GM12878 (cell line): ENCODE data around the gene PYGO1. TPM values are rescaled to one million over a fixed set of nuclear protein-coding genes. Genes with fewer than 3 reads are reported as not detected.

Source experiments
- ATAC-seq: fragments of 200-7000 bp; cut with Tn5 transposase; 3 replicates; pipeline ENCODE4 v1.9.1; 2020; ENCODE audit warnings: mild to moderate bottlenecking, moderate library complexity
- BruUV-seq: library from RNA; stranded (reverse); fragments of 400-500 nt; replicated peaks from 2 replicates; lab custom pipeline; 2021; lab: Mats Ljungman, UMichigan
- CTCF ChIA-PET: fragments of 300-600 bp; sonication (Branson Sonifier 250); formaldehyde crosslinking; extraction: SDS; loops from one replicate; lab custom pipeline; 2021; ENCODE audit warnings: inconsistent platforms; lab: Yijun Ruan, JAX
- POLR2A ChIA-PET: fragments of 350-600 bp; formaldehyde crosslinking; extraction: SDS; loops from one replicate; lab custom pipeline; 2021; ENCODE audit warnings: inconsistent platforms; lab: Charles Lee
- RAD21 ChIA-PET: fragments of 300-600 bp; sonication (Branson Sonifier 250); formaldehyde crosslinking; loops from one replicate; lab custom pipeline; 2023; ENCODE audit warnings: antibody characterized with exemption; ENCODE audit not compliant: unreplicated experiment; lab: Charles Lee
- SMC1A ChIA-PET: fragments of 300-600 bp; sonication (Branson Sonifier 250); formaldehyde crosslinking; loops from one replicate; lab custom pipeline; 2023; ENCODE audit not compliant: unreplicated experiment, uncharacterized antibody; lab: Charles Lee
- DNase-seq: peaks from one replicate; pipeline ENCODE4 v3.0.0-alpha.2; 2011; ENCODE audit warnings: low read depth, low spot score
- FAIRE-seq: peaks from 3 replicates; lab custom pipeline; 2011; peaks lifted over from hg19 to GRCh38; lab: Jason Lieb, UNC
- H2AFZ ChIP-seq: 2 replicates; pipeline ENCODE4 v1.6.0; 2011; ENCODE audit warnings: low read depth, low read length, control low read depth; ENCODE audit not compliant: control insufficient read depth
- H3K27ac ChIP-seq: 2 replicates; pipeline ENCODE4 v1.5.1; 2011; ENCODE audit warnings: control low read depth; ENCODE audit not compliant: control insufficient read depth, insufficient read depth
- H3K27me3 ChIP-seq, 2 experiments: replicated peaks in 1 of 2; 2 replicates each; pipeline versions ENCODE4 v1.6.0 to v1.6.1; 2011; ENCODE audit warnings: low read length in 1 of 2; ENCODE audit not compliant: control insufficient read depth in 2 of 2, insufficient read depth in 2 of 2
- H3K36me3 ChIP-seq, 2 experiments: 2 replicates each; pipeline ENCODE4 v1.5.1; 2011; ENCODE audit warnings: low read length in 1 of 2; ENCODE audit not compliant: control insufficient read depth in 2 of 2, insufficient read depth in 2 of 2
- H3K4me1 ChIP-seq: 2 replicates; pipeline ENCODE4 v1.6.1; 2011; ENCODE audit warnings: mild to moderate bottlenecking, low read length, moderate library complexity, mixed read lengths; ENCODE audit not compliant: control insufficient read depth, insufficient read depth
- H3K4me2 ChIP-seq: 2 replicates; pipeline ENCODE4 v1.6.0; 2011; ENCODE audit warnings: control low read depth; ENCODE audit not compliant: control insufficient read depth, insufficient read depth
- H3K4me3 ChIP-seq: fragments of 200-600 bp; sonication (generic); 2 replicates; pipeline ENCODE4 v1.5.1; 2016
- H3K79me2 ChIP-seq: 2 replicates; pipeline ENCODE4 v1.6.0; 2011; ENCODE audit warnings: low read length; ENCODE audit not compliant: control insufficient read depth, insufficient read depth
- H3K9ac ChIP-seq: 2 replicates; pipeline ENCODE4 v1.8.0; 2011; ENCODE audit warnings: low read length, control low read depth, mixed read lengths; ENCODE audit not compliant: control insufficient read depth, insufficient read depth
- H3K9me3 ChIP-seq: replicated peaks from 3 replicates; pipeline ENCODE4 v1.5.1; 2011; ENCODE audit warnings: mild to moderate bottlenecking, low read length; ENCODE audit not compliant: control insufficient read depth, insufficient read depth
- H4K20me1 ChIP-seq: 2 replicates; pipeline ENCODE4 v1.6.0; 2011; ENCODE audit not compliant: control insufficient read depth, insufficient read depth
- CEBPB ChIP-seq, 2 experiments: fragments of 150-350 bp in 1 of 2; IDR thresholded peaks; 2 replicates each; pipeline ENCODE4 v1.6.1; 2012 to 2014; ENCODE audit warnings: low read depth in 2 of 2, low read length in 2 of 2, borderline replicate concordance in 1 of 2, inconsistent platforms in 1 of 2
- DPF2 ChIP-seq: fragments of 450-650 bp; IDR thresholded peaks from 2 replicates; pipeline ENCODE4 v1.6.1; 2017; ENCODE audit warnings: mild to moderate bottlenecking
- ELK1 ChIP-seq: IDR thresholded peaks from 2 replicates; pipeline ENCODE4 v1.6.1; 2012; ENCODE audit warnings: low read depth, low read length, improper control_type of control experiment
- HCFC1 ChIP-seq: fragments of 150-350 bp; IDR thresholded peaks from 2 replicates; pipeline ENCODE4 v1.6.1; 2014; ENCODE audit warnings: low read length
- IRF3 ChIP-seq: fragments of 450-650 bp; IDR thresholded peaks from 2 replicates; pipeline ENCODE4 v1.6.1; 2014; ENCODE audit warnings: mild to moderate bottlenecking
- IRF4 ChIP-seq: IDR thresholded peaks from 2 replicates; pipeline ENCODE4 v1.6.1; 2011; ENCODE audit warnings: low read depth, low read length
- MAX ChIP-seq: IDR thresholded peaks from 2 replicates; pipeline ENCODE4 v1.6.1; 2012; ENCODE audit warnings: low read depth, low read length, improper control_type of control experiment
- MYC ChIP-seq: IDR thresholded peaks from 2 replicates; pipeline ENCODE4 v1.6.1; 2011; ENCODE audit warnings: mild to moderate bottlenecking, low read length, moderate library complexity, inconsistent platforms; ENCODE audit not compliant: insufficient read depth, insufficient replicate concordance, insufficient read length, severe bottlenecking
- PKNOX1 ChIP-seq: fragments of 450-650 bp; IDR thresholded peaks from 2 replicates; pipeline ENCODE4 v1.6.1; 2016; ENCODE audit warnings: mild to moderate bottlenecking
- SP1 ChIP-seq: IDR thresholded peaks from one replicate; pipeline ENCODE4 v1.6.1; 2011; ENCODE audit warnings: low read depth, low read length
- ZNF217 ChIP-seq: fragments of 450-650 bp; IDR thresholded peaks from 2 replicates; pipeline ENCODE4 v1.6.1; 2017; ENCODE audit warnings: antibody characterized with exemption, mild to moderate bottlenecking
- WGBS: methylation state at CpG from one replicate; pipeline ENCODE4 v1.1.6; 2016; ENCODE audit warnings: low lambda C conversion rate; ENCODE audit not compliant: insufficient replicate concordance, insufficient coverage; ENCODE audit errors: missing lambda C conversion rate; 5-methylcytosine and 5-hydroxymethylcytosine counted together
- in situ Hi-C: fragments of 300-500 bp; cut with MboI; formaldehyde crosslinking; loops from 9 replicates; pipeline ENCODE4 v1.14.3; 2018; ENCODE audit warnings: mixed read lengths
- intact Hi-C: fragments of 100-400 bp; cut with micrococcal nuclease; formaldehyde crosslinking; loops from one replicate; pipeline ENCODE4 v1.14.2; 2022; ENCODE audit not compliant: unreplicated experiment
- polyA plus RNA-seq, 11 experiments: library from polyadenylated mRNA; depleted of rRNA in 4 of 11; unstranded in 6 of 11; stranded (reverse) in 5 of 11; fragments of >200 nt; fragmentation: Nextera tagmentation in 4 of 11; fragmentation: Illumina TruSeq in 1 of 11; extraction: Ambion mirVana in 4 of 11; extraction: Trizol in 1 of 11; gene quantifications; 1 replicate in 1 of 11; 2 replicates in 10 of 11; pipeline versions ENCODE4 v1.2.1 to v1.2.3, GENCODE V29; 2011 to 2016; ENCODE audit warnings: inconsistent platforms in 2 of 11, missing spikeins in 2 of 11, low read depth in 1 of 11
- total RNA-seq, 4 experiments: library from RNA; depleted of rRNA in 3 of 4; stranded (reverse); fragments of >200 nt in 3 of 4; fragmentation: Illumina TruSeq in 1 of 4; extraction: Trizol in 1 of 4; gene quantifications; 2 replicates each; pipeline versions ENCODE4 v1.2.1 to v1.2.3, GENCODE V29; 2013 to 2021

Gene PYGO1
- total and polyA plus RNA-seq, 10 of the 15 experiments (the other 5 are each of a cell fraction or from before 2014, with no cell fraction given): 0.01 TPM; not detected in 9

- Histone ChIP-seq H3K4me2 (no peak overlapping the region), H3K79me2 (no peaks in the 10 kb centered on the region), H3K36me3 (no peaks in the 10 kb centered on the region), H4K20me1 (no peaks in the 10 kb centered on the region), H3K27me3 (no peaks in the 10 kb centered on the region), H3K4me1 (no peaks in the 10 kb centered on the region), H3K9me3 (no peaks in the 10 kb centered on the region), H3K27ac (no peak overlapping the region), H2AFZ (no peak overlapping the region), H3K9ac (no peak overlapping the region), H3K4me3 (no peak overlapping the region)
- RAD21 ChIA-PET: no interaction called here
- CTCF ChIA-PET: no interaction called here
- no TSS peak for BruUV-seq
- POLR2A ChIA-PET: no interaction called here
- ATAC-seq (no peak), DNase-seq (no peak), FAIRE-seq (no peak)
- in situ Hi-C loops (no loop called here), intact Hi-C loops (no loop called here)
- TF ChIP-seq MAX (no peak), ELK1 (no peak), IRF4 (no peak), MYC (no peak), HCFC1 (no peak), DPF2 (no peak), ZNF217 (no peak), CEBPB (IDR thresholded peaks at IDR 0.05; ENCODE audit: borderline replicate concordance in 1 of 2, low read depth in 2 of 2, low read length in 2 of 2) (no peak), PKNOX1 (no peak), SP1 (no peak), IRF3 (no peak)
- WGBS: 20% methylated on average over 2 of the region's 2 CpGs
- SMC1A ChIA-PET: no interaction called here
These were observed 35.2 kb downstream of the PYGO1 start for GRCh38 chr15:55552926-55553325.
